H9 (cell line): ENCODE measurements around the gene ZFP36. TPM values are rescaled to one million over a fixed set of nuclear protein-coding genes. Genes with fewer than 3 reads are reported as not detected.

ENCODE experiments used
- DNase-seq: peaks from one replicate; pipeline ENCODE4 v3.0.0-alpha.2; 2017
- H2AFZ ChIP-seq: one replicate; pipeline ENCODE4 v1.6.1; 2013; ENCODE audit warnings: mild to moderate bottlenecking, low read length, control low read depth, moderate library complexity
- H2AK5ac ChIP-seq: 2 replicates; pipeline ENCODE4 v1.6.1; 2013; ENCODE audit warnings: low read length, control low read depth, mixed read lengths; ENCODE audit not compliant: insufficient read length
- H2BK120ac ChIP-seq: one replicate; pipeline ENCODE4 v1.6.1; 2013; ENCODE audit warnings: low read depth, mild to moderate bottlenecking, low read length, control low read depth, inconsistent platforms; ENCODE audit not compliant: poor library complexity, severe bottlenecking
- H2BK12ac ChIP-seq: 2 replicates; pipeline ENCODE4 v1.6.1; 2013; ENCODE audit warnings: low read length, control low read depth, mixed read lengths, low read depth; ENCODE audit not compliant: insufficient read length
- H2BK15ac ChIP-seq: 2 replicates; pipeline ENCODE4 v1.6.1; 2013; ENCODE audit warnings: low read depth, low read length, control low read depth
- H2BK20ac ChIP-seq: one replicate; pipeline ENCODE4 v1.6.1; 2013; ENCODE audit warnings: low read depth, mild to moderate bottlenecking, low read length, control low read depth, inconsistent platforms; ENCODE audit not compliant: poor library complexity, severe bottlenecking
- H2BK5ac ChIP-seq: 2 replicates; pipeline ENCODE4 v1.6.1; 2013; ENCODE audit warnings: low read length, control low read depth, mixed read lengths; ENCODE audit not compliant: insufficient read length
- H3K14ac ChIP-seq: 2 replicates; pipeline ENCODE4 v1.6.1; 2013; ENCODE audit warnings: low read length, control low read depth; ENCODE audit not compliant: insufficient read depth
- H3K18ac ChIP-seq: 2 replicates; pipeline ENCODE4 v1.6.1; 2013; ENCODE audit warnings: low read depth, mild to moderate bottlenecking, mixed read lengths, low read length, control low read depth; ENCODE audit not compliant: insufficient read length
- H3K23ac ChIP-seq: 2 replicates; pipeline ENCODE4 v1.6.1; 2013; ENCODE audit warnings: low read length, control low read depth, mixed read lengths, low read depth; ENCODE audit not compliant: insufficient read length
- H3K23me2 ChIP-seq: 2 replicates; pipeline ENCODE4 v1.6.1; 2013; ENCODE audit warnings: low read depth, mild to moderate bottlenecking, mixed read lengths, low read length, control low read depth; ENCODE audit not compliant: insufficient read length, poor library complexity, severe bottlenecking
- H3K27ac ChIP-seq: 2 replicates; pipeline ENCODE4 v1.5.1; 2013; ENCODE audit warnings: low read length, control low read depth, mixed read lengths, low read depth; ENCODE audit not compliant: insufficient read length
- H3K27me3 ChIP-seq: 2 replicates; pipeline ENCODE4 v1.6.1; 2013; ENCODE audit warnings: low read length, control low read depth, inconsistent platforms; ENCODE audit not compliant: insufficient read depth
- H3K4ac ChIP-seq: 2 replicates; pipeline ENCODE4 v1.6.1; 2013; ENCODE audit warnings: low read depth, mild to moderate bottlenecking, control low read depth, inconsistent platforms, low read length, moderate library complexity
- H3K4me1 ChIP-seq: 2 replicates; pipeline ENCODE4 v1.6.1; 2013; ENCODE audit warnings: low read length, control low read depth, inconsistent platforms; ENCODE audit not compliant: insufficient read depth
- H3K4me2 ChIP-seq: 2 replicates; pipeline ENCODE4 v1.6.1; 2013; ENCODE audit warnings: low read length, control low read depth, mixed read lengths; ENCODE audit not compliant: insufficient read length, insufficient read depth
- H3K56ac ChIP-seq: 2 replicates; pipeline ENCODE4 v1.6.1; 2013; ENCODE audit warnings: low read depth, mild to moderate bottlenecking, mixed read lengths, low read length, control low read depth; ENCODE audit not compliant: insufficient read length
- H3K79me1 ChIP-seq: 2 replicates; pipeline ENCODE4 v1.6.1; 2013; ENCODE audit warnings: low read depth, mild to moderate bottlenecking, moderate library complexity, low read length, control low read depth, inconsistent platforms; ENCODE audit not compliant: insufficient read depth, poor library complexity, severe bottlenecking
- H3K79me2 ChIP-seq: 2 replicates; pipeline ENCODE4 v1.6.1; 2013; ENCODE audit warnings: low read length, control low read depth, inconsistent platforms; ENCODE audit not compliant: insufficient read depth
- H3K9ac ChIP-seq: 2 replicates; pipeline ENCODE4 v1.6.1; 2013; ENCODE audit warnings: low read length, control low read depth, mixed read lengths; ENCODE audit not compliant: insufficient read length; ENCODE audit errors: extremely low read depth
- H3K9me3 ChIP-seq: one replicate; pipeline ENCODE4 v1.6.1; 2013; ENCODE audit warnings: low read depth, low read length, inconsistent platforms; ENCODE audit not compliant: control insufficient read depth
- H3T11ph ChIP-seq: one replicate; pipeline ENCODE4 v1.6.1; 2013; ENCODE audit warnings: mild to moderate bottlenecking, low read length, control low read depth, inconsistent platforms
- H4K20me1 ChIP-seq: one replicate; pipeline ENCODE4 v1.6.1; 2013; ENCODE audit not compliant: control insufficient read depth, insufficient read length, insufficient read depth
- H4K5ac ChIP-seq: 2 replicates; pipeline ENCODE4 v1.6.1; 2013; ENCODE audit warnings: low read depth, mild to moderate bottlenecking, mixed read lengths, low read length, control low read depth; ENCODE audit not compliant: insufficient read length
- H4K8ac ChIP-seq: replicated peaks from 2 replicates; pipeline ENCODE4 v1.6.1; 2013; ENCODE audit warnings: low read length, control low read depth, mixed read lengths, low read depth; ENCODE audit not compliant: insufficient read length
- H4K91ac ChIP-seq: 2 replicates; pipeline ENCODE4 v1.6.1; 2013; ENCODE audit warnings: low read depth, mild to moderate bottlenecking, moderate library complexity, mixed read lengths, low read length, control low read depth; ENCODE audit not compliant: insufficient read length
- H3K27ac Mint-ChIP-seq, 3 experiments: 2 replicates in 2 of 3; 3 replicates in 1 of 3; pipeline ENCODE4 v1.8.0; 2020 to 2021; ENCODE audit warnings: mixed read lengths in 3 of 3, mild to moderate bottlenecking in 1 of 3, moderate library complexity in 1 of 3
- H3K27me3 Mint-ChIP-seq: 2 replicates; pipeline ENCODE4 v1.8.0; 2021; ENCODE audit warnings: low read depth, mild to moderate bottlenecking, moderate library complexity, mixed read lengths
- H3K36me3 Mint-ChIP-seq, 3 experiments: 2 replicates in 2 of 3; 3 replicates in 1 of 3; pipeline ENCODE4 v1.8.0; 2020 to 2021; ENCODE audit warnings: low read depth in 3 of 3, mixed read lengths in 3 of 3; ENCODE audit not compliant: insufficient read depth in 1 of 3
- H3K4me1 Mint-ChIP-seq, 2 experiments: 2 replicates each; pipeline ENCODE4 v1.8.0; 2020; ENCODE audit warnings: mixed read lengths in 2 of 2
- H3K4me3 Mint-ChIP-seq, 2 experiments: 2 replicates in 1 of 2; 3 replicates in 1 of 2; pipeline ENCODE4 v1.8.0; 2020 to 2021; ENCODE audit warnings: mild to moderate bottlenecking in 2 of 2, mixed read lengths in 2 of 2, moderate library complexity in 1 of 2
- H3K9me3 Mint-ChIP-seq, 2 experiments: 2 replicates in 1 of 2; 3 replicates in 1 of 2; pipeline ENCODE4 v1.8.0; 2020; ENCODE audit warnings: mild to moderate bottlenecking in 2 of 2, mixed read lengths in 2 of 2, moderate library complexity in 1 of 2
- CTCF ChIP-seq: fragments of 200-600 bp; sonication (generic); conservative IDR thresholded peaks from 3 replicates; pipeline ENCODE4 v1.8.0; 2021; ENCODE audit warnings: antibody characterized with exemption, mild to moderate bottlenecking
- WGBS: extraction: QIAGEN DNeasy Blood & Tissue Kit; methylation state at CpG from one replicate; pipeline ENCODE4 v1.1.7; 2013; ENCODE audit warnings: missing lambda C conversion rate, low lambda C conversion rate, mixed read lengths; ENCODE audit not compliant: insufficient read length; ENCODE audit errors: extremely low coverage; 5-methylcytosine and 5-hydroxymethylcytosine counted together
- total RNA-seq: library from RNA; stranded (reverse); gene quantifications from 2 replicates; pipeline ENCODE4 v1.2.1, GENCODE V29; 2021

The ZFP36 gene
- total RNA-seq, 1 experiment from 2014 or later: 14.6 TPM

- Histone ChIP-seq H3K23me2 (no peaks in the 10 kb centered on the region), H3K18ac (no peak overlapping the region), H3K79me2 (no peaks in the 10 kb centered on the region), H2AK5ac (no peak overlapping the region), H3T11ph (no peak overlapping the region), H3K56ac (no peak overlapping the region), H2BK5ac (no peak overlapping the region), H2BK12ac (no peak overlapping the region), H3K4me2 (no peak overlapping the region), H2AFZ (no peak overlapping the region), H3K9me3 (no peaks in the 10 kb centered on the region), H3K27me3 (no peaks in the 10 kb centered on the region), H2BK120ac (no peak overlapping the region), H4K20me1 (no peaks in the 10 kb centered on the region), H3K9ac (no peak overlapping the region), H4K8ac (no peak overlapping the region), H3K14ac (no peak overlapping the region), H3K4me1 (no peaks in the 10 kb centered on the region), H2BK15ac (no peak overlapping the region), H4K5ac (no peak overlapping the region), H3K4ac (no peak overlapping the region), H2BK20ac (no peak overlapping the region), H3K23ac (no peak overlapping the region), H4K91ac (no peak overlapping the region), H3K79me1 (no peaks in the 10 kb centered on the region), H3K27ac (no peak overlapping the region)
- no peaks in the 10 kb centered on the region for H3K27me3 Mint-ChIP-seq
- no peak overlapping the region; a peak in 1 of 7 replicates for H3K27ac Mint-ChIP-seq
- TF ChIP-seq CTCF: no peak
- no peak overlapping the region for H3K4me3 Mint-ChIP-seq
- H3K4me1 Mint-ChIP-seq: no peaks in the 10 kb centered on the region
- H3K36me3 Mint-ChIP-seq: peaks cover 49 to 77% (median 77%) of the 10 kb centered on the region in 3 experiments
- DNase-seq: no peak
- no peaks in the 10 kb centered on the region; a peak in 1 of 5 replicates for H3K9me3 Mint-ChIP-seq
- WGBS: no CpG with 5 or more reads among the region's 8 CpGs
Observed at GRCh38 chr19:39372047-39372802, 34.4 kb upstream of the ZFP36 start.
